Naive B cell (primary cell): Measurements from ENCODE around the gene UQCRH. TPM values are rescaled to one million over a fixed set of nuclear protein-coding genes. Genes with fewer than 3 reads are reported as not detected.
"Not testable (repeated sequence)": the region's sequence is repeated elsewhere in the genome, so short reads cannot be mapped to it uniquely, and the experiment has no call there.

ENCODE experiments used
- ATAC-seq, 2 donors: fragments of 150-1000 bp; cut with Tn5 transposase; 2 replicates each; pipeline ENCODE4 v1.10.0; 2021; ENCODE audit warnings: low read depth in 2 of 2, mild to moderate bottlenecking in 2 of 2, moderate library complexity in 2 of 2
- DNase-seq: peaks from one replicate; pipeline ENCODE4 v3.0.0; 2022
- H3K27ac Mint-ChIP-seq, 6 donors: one replicate each; pipeline ENCODE4 v1.8.0; 2020 to 2022; ENCODE audit warnings: mild to moderate bottlenecking in 6 of 6, mixed read lengths in 6 of 6, moderate library complexity in 5 of 6, inconsistent platforms in 2 of 6
- H3K27me3 Mint-ChIP-seq, 3 donors: one replicate each; pipeline ENCODE4 v1.8.0; 2021 to 2022; ENCODE audit warnings: mixed read lengths in 3 of 3, mild to moderate bottlenecking in 1 of 3
- H3K36me3 Mint-ChIP-seq, 2 donors: one replicate each; pipeline ENCODE4 v1.8.0; 2020 to 2022; ENCODE audit warnings: mixed read lengths in 2 of 2, inconsistent platforms in 1 of 2, mild to moderate bottlenecking in 1 of 2
- H3K4me1 Mint-ChIP-seq, 3 donors: one replicate each; pipeline ENCODE4 v1.8.0; 2020 to 2022; ENCODE audit warnings: mixed read lengths in 3 of 3, inconsistent platforms in 1 of 3, mild to moderate bottlenecking in 1 of 3, moderate library complexity in 1 of 3
- H3K4me3 Mint-ChIP-seq, 8 donors: one replicate each; pipeline ENCODE4 v1.8.0; 2020 to 2022; ENCODE audit warnings: mild to moderate bottlenecking in 8 of 8, mixed read lengths in 8 of 8, moderate library complexity in 8 of 8, inconsistent platforms in 2 of 8
- H3K9me3 Mint-ChIP-seq, 7 donors: one replicate each; pipeline ENCODE4 v1.8.0; 2020 to 2022; ENCODE audit warnings: mixed read lengths in 7 of 7, mild to moderate bottlenecking in 5 of 7, inconsistent platforms in 2 of 7, moderate library complexity in 1 of 7
- polyA plus RNA-seq, 6 donors: library from polyadenylated mRNA; unstranded; fragments of 300-500 nt; fragmentation: Illumina TruSeq; gene quantifications; one replicate each; pipeline ENCODE4 v1.2.3, GENCODE V29; 2021; ENCODE audit warnings: low read depth in 6 of 6

Gene UQCRH
- polyA plus RNA-seq, 6 donors from 2014 or later, result 280 to 322 (median 304) TPM

DNA sequence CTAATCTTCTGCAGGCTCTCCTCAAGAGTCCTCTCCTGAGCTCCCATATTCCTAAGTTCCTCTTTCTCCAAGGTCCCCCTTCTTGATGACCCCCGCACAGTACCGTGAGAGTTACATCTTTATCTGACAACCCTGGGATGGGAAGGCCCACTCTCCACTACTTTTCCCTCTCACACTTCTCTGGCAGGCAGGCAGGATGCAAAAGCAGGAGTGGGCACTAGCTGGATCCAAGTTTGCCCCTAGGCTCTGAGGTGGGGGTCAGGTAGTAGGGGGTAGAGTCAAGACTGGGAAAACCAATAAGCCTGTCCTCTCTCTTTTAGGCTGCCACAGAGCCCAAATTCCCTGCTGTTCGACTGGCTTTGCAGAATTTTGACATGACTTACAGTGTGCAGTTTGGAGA is 41.0 kb downstream of the UQCRH start:
- Mint-ChIP-seq H3K9me3 (peaks cover 0 to 4% (median 2%) of the 10 kb centered on the region in 7 donors), H3K4me1 (peaks cover 43 to 52% (median 50%) of the 10 kb centered on the region in 3 donors), H3K27me3 (no peaks in the 10 kb centered on the region), H3K4me3 (no peak overlapping the region), H3K27ac (peak overlapping the region; percentile 49 to 100 (median 80)), H3K36me3 (peaks cover 4 to 18% of the 10 kb centered on the region in 2 donors)
- no peak for DNase-seq
- no peak for ATAC-seq

GRCh38 chr1:46345281-46345680 is 41.8 kb downstream of the UQCRH start:
- ATAC-seq (no peak), DNase-seq (no peak)
- H3K36me3 Mint-ChIP-seq, result peaks cover 3 to 16% of the 10 kb centered on the region in 2 donors
- H3K4me1 Mint-ChIP-seq, result peaks cover 39 to 47% (median 45%) of the 10 kb centered on the region in 3 donors
- H3K27me3 Mint-ChIP-seq, result no peaks in the 10 kb centered on the region
- peak overlapping the region in 4 of 6 donors; percentile 20 to 100 (median 73) for H3K27ac Mint-ChIP-seq
- H3K9me3 Mint-ChIP-seq, result peaks cover 0 to 2% (median 0%) of the 10 kb centered on the region in 7 donors
- no peak overlapping the region for H3K4me3 Mint-ChIP-seq

DNA sequence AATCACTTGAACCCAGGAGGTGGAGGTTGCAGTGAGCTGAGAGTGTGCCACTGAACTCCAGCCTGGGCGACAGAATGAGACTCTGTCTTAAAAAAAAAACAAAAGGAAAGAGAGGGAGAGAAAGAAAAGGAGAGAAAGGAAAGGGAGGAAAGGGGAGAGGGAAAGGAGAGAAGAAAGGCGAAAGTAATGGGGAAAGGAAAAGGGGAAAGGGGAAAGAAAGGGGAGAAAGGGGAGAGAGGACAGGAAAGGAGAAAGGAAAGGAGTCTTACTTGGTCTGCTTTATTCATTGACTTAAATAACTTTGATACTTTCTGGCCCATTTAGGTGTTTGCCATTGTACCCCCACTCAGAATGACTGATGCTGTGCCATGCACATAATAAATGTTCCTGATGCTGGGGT is 48.9 kb downstream of the UQCRH start:
- H3K27me3 Mint-ChIP-seq, result no peaks in the 10 kb centered on the region
- H3K36me3 Mint-ChIP-seq, result peaks cover 0 to 14% of the 10 kb centered on the region in 2 donors
- no peak overlapping the region for H3K4me3 Mint-ChIP-seq
- ATAC-seq (no peak), DNase-seq (no peak)
- H3K4me1 Mint-ChIP-seq, result peaks cover 5 to 7% (median 6%) of the 10 kb centered on the region in 3 donors
- H3K9me3 Mint-ChIP-seq, result no peaks in the 10 kb centered on the region
- peak overlapping the region in 3 of 6 donors; percentile 20 to 56 (median 52) for H3K27ac Mint-ChIP-seq

GRCh38 chr1:46355920-46356319 is 52.4 kb downstream of the UQCRH start:
- not testable (repeated sequence) for H3K36me3 Mint-ChIP-seq, DNase-seq

GRCh38 chr1:46362158-46362557 is 58.7 kb downstream of the UQCRH start:
- no peaks in the 10 kb centered on the region for H3K9me3 Mint-ChIP-seq
- H3K27me3 Mint-ChIP-seq, result no peaks in the 10 kb centered on the region
- DNase-seq, result no peak
- H3K4me1 Mint-ChIP-seq, result no peaks in the 10 kb centered on the region
- peaks cover 11 to 22% of the 10 kb centered on the region in 2 donors for H3K36me3 Mint-ChIP-seq
- H3K4me3 Mint-ChIP-seq, result no peak overlapping the region
- no peak for ATAC-seq
- no peak overlapping the region for H3K27ac Mint-ChIP-seq

More at GRCh38 chr1:46355920-46356319, 52.4 kb downstream of the UQCRH start:
- H3K4me1 Mint-ChIP-seq, H3K9me3 Mint-ChIP-seq, H3K27me3 Mint-ChIP-seq, ATAC-seq, H3K4me3 Mint-ChIP-seq, H3K27ac Mint-ChIP-seq: not testable (repeated sequence)

DNA sequence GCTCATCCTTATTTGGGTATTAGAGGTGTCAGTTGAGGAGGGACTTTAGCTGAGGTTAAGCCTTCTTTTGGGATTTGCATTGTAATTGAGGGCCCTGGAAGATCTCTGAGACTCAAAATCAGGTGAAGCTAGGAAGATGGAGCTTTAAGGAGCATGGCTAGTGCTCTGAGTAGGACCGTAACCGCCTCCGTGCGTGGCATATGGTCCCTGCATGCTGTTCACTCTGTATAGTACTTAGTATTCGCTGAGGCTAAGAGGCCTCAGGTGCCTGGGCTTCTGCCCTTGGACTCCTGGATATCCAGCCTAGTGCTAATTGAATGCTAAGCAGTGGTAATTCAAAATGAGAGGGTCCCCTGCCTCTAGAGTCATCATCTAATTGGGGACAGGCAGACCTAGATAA is 59.6 kb downstream of the UQCRH start:
- Mint-ChIP-seq H3K4me3 (no peak overlapping the region), H3K4me1 (no peaks in the 10 kb centered on the region), H3K9me3 (no peaks in the 10 kb centered on the region), H3K27me3 (no peaks in the 10 kb centered on the region), H3K36me3 (peaks cover 11 to 19% of the 10 kb centered on the region in 2 donors), H3K27ac (peak overlapping the region in 1 of 6 donors; percentile 72)
- no peak for DNase-seq
- ATAC-seq, result no peak

DNA sequence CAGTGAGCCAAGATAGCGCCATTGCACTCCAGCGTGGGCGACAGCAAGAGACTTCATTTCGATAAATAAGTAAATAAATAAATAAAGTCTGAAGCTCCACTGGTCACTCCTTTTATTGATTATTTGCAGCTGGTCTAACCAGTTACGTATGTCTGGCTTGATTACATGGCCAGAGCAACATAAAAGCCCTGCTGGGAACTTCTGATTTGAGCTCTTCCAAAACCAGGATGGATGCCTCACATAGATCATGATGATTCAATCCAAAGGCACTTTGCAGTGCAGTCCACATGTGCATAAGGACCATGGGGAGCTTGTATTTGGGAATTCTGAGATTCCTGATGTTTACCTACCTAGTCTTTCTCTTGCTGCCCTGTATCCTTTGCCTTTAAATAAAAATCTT is 61.1 kb downstream of the UQCRH start:
- H3K27ac Mint-ChIP-seq, result peak overlapping the region in 1 of 6 donors; percentile 44
- no peak overlapping the region for H3K4me3 Mint-ChIP-seq
- no peak for ATAC-seq
- DNase-seq, result no peak
- H3K36me3 Mint-ChIP-seq, result peaks cover 11 to 19% of the 10 kb centered on the region in 2 donors
- peaks cover 0 to 4% (median 4%) of the 10 kb centered on the region in 3 donors for H3K4me1 Mint-ChIP-seq
- H3K27me3 Mint-ChIP-seq, result no peaks in the 10 kb centered on the region
- H3K9me3 Mint-ChIP-seq, result no peaks in the 10 kb centered on the region

GRCh38 chr1:46365796-46366195 is 62.3 kb downstream of the UQCRH start:
- not testable (repeated sequence) for H3K27ac Mint-ChIP-seq, H3K9me3 Mint-ChIP-seq, H3K4me3 Mint-ChIP-seq, ATAC-seq, DNase-seq, H3K27me3 Mint-ChIP-seq
- H3K4me1 Mint-ChIP-seq, result peaks cover 6 to 13% (median 9%) of the 10 kb centered on the region in 3 donors
- peaks cover 6 to 19% of the 10 kb centered on the region in 2 donors for H3K36me3 Mint-ChIP-seq

Other genes with a start within 250 kb of the UQCRH start
- gene PIK3R3, start 171.1 kb upstream of the UQCRH start, polyA plus RNA-seq, result under 1 TPM in 3 of 6 donors, not detected in 3; 0.11 to 0.31 (median 0.25) TPM
- not detected for gene TSPAN1, start 128.6 kb upstream of the UQCRH start, polyA plus RNA-seq
- not detected for gene P3R3URF, start 127.2 kb upstream of the UQCRH start, polyA plus RNA-seq
- gene POMGNT1, start 105.3 kb upstream of the UQCRH start, polyA plus RNA-seq, result 10 to 100 TPM in 5 of 6 donors, 1 to 10 TPM in 1; 4.2 to 26.6 (median 20.0) TPM
- not detected for gene LURAP1, start 100.4 kb upstream of the UQCRH start, polyA plus RNA-seq
- gene RAD54L, start 55.9 kb upstream of the UQCRH start, polyA plus RNA-seq, result 1 to 10 TPM in 1 of 6 donors, under 1 TPM in 1, not detected in 4; 0.84 to 1.4 TPM
- gene LRRC41, start 82 bp upstream of the UQCRH start, polyA plus RNA-seq, result 10 to 100 TPM; 35.6 to 52.5 (median 46.0) TPM
- 10 to 100 TPM; 20.4 to 32.2 (median 23.6) TPM for gene NSUN4, start 37.1 kb downstream of the UQCRH start, polyA plus RNA-seq
- 1 to 10 TPM in 1 of 6 donors, under 1 TPM in 2, not detected in 3; 0.34 to 1.4 (median 0.61) TPM for gene FAAH, start 90.6 kb downstream of the UQCRH start, polyA plus RNA-seq
- gene DMBX1, start 186.1 kb downstream of the UQCRH start, polyA plus RNA-seq, result not detected
- not detected for gene KNCN, start 247.9 kb downstream of the UQCRH start, polyA plus RNA-seq